ENCODE data around the gene SULT4A1.

The SULT4A1 gene

DNA sequence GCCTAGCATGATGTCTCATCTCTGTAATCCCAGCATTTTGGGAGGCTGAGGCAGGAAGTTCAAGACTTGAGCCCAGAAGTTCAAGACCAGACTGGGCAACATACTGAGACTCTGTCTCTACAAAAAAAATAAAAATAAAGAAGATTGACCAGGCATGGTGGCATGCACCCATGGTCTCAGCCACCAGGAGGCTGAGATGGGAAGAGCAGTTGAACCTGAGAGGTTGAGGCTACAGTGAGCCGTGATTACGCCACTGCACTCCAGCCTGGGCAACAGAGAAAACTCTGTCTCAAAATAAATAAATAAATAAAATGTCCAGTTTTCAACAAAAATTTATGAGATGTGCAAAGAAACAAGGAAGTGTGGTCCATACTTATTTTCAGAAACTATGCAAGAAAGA is 78.5 kb downstream of the SULT4A1 start:
- no peak overlapping the region for H3K4me3 ChIP-seq (ENCODE audit: low read length)
- no peak for TF ChIP-seq CTCF (IDR thresholded peaks at IDR 0.05; ENCODE audit: insufficient read depth, low read depth, low read length, missing control alignments)
- no peak for DNase-seq (ENCODE audit: low read depth)

GRCh38 chr22:43782448-43782847 is 79.9 kb downstream of the SULT4A1 start:
- TF ChIP-seq CTCF (IDR thresholded peaks at IDR 0.05; ENCODE audit: insufficient read depth, low read depth, low read length, missing control alignments): no peak
- H3K4me3 ChIP-seq (ENCODE audit: low read length): no peak overlapping the region
- no peak for DNase-seq (ENCODE audit: low read depth)

- peak; percentile 84 for DNase-seq (ENCODE audit: low read depth)
- no peak overlapping the region for H3K4me3 ChIP-seq (ENCODE audit: low read length)
- TF ChIP-seq CTCF (IDR thresholded peaks at IDR 0.05; ENCODE audit: insufficient read depth, low read depth, low read length, missing control alignments): no peak
These were observed 85.0 kb downstream of the SULT4A1 start for GRCh38 chr22:43777286-43777685.

DNA sequence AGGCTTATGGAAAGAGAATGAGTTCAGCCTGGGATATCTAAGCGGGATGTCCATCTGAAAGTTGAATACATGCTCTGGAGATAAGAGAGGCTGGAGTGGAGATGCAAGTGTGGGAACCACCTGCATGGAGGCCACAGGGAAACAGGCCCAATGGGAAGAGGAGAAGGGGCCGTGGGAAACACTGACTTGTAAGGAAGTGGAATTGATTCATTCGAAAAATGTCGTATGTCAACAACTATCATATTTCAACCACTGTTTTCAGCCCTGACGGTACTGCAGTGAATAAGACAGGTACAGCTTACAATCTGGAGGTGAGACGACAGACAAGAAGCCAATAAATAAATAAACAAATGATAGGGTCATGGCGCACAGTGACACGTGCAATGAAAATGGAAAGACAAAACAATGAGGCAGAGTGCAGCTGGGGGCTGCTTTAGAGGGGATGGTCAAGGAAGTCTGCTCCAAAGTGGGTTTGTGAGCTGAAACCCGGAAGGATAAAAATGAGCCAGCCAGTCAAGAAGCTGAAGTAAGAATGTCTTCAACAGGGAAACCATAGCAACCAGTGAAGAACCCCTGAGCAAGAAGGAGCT is 86.1 kb downstream of the SULT4A1 start:
- H3K4me3 ChIP-seq (ENCODE audit: low read length): no peak overlapping the region
- DNase-seq (ENCODE audit: low read depth): peak; percentile 82
- TF ChIP-seq CTCF (IDR thresholded peaks at IDR 0.05; ENCODE audit: insufficient read depth, low read depth, low read length, missing control alignments): no peak

All from epithelial cell of esophagus (primary cell).